Hematopoietic multipotent progenitor cell treated with erythropoietin and hydrocortisone succinate and interleukin-3 and kit ligand, for 6 days (in vitro differentiated cells): ENCODE data around the gene AVPR1B.

Experiments used
- DNase-seq: peaks from one replicate; pipeline ENCODE4 v3.0.0-alpha.2; 2015

The AVPR1B gene

DNA sequence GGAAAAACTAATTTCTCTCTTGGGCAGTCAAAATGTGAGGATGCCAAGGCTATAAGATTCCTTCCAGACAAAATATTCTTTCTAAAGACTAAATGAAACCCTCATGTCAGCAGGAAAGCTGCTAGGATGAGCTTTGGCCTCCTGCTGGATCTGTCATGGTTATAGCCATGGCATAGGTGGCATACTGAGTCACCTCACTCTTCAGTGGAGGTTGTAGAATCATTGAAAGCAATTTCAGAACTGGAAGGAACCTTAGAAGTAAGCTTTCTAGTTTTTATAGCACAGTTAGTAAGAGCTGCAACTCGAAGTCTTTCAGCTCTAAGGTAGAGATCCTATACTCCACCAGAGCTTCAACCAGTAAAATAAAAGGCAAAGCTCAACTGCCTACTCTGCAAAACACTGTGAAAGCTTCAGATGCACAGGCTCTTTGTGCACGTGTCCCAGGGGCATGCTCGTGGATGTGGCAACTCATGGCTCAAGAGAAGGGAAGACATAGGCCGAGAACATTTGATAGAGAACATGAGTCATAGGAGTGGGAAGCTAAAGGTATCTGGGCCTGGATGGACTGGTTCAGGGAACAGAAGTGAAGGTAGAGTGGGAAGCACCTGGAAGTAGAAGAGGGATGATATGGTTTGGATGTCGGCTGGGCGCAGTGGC is 5.8 kb downstream of the AVPR1B start:
- DNase-seq: no peak

DNA sequence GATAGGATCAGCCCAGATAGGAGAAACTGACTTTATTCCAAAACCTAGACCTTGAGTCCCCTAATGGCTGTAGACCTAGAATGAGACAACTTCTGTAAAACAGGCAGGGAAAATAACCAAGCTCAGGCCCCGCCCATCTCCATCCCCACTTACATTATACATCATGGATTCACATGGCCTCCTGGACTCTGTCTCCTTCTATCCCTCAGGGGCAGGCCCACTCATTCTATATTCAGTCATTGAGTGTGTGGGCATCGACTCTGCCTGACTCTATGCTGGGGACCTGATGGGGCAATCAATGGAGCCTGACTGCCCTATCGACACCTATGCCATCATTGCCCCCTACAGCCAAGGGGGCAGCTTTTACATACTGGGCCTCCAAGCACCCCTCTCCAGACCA is 6.4 kb downstream of the AVPR1B start:
- no peak for DNase-seq

- DNase-seq: no peak
Observed at GRCh38 chr1:206110161-206110560, 7.0 kb downstream of the AVPR1B start.

DNA sequence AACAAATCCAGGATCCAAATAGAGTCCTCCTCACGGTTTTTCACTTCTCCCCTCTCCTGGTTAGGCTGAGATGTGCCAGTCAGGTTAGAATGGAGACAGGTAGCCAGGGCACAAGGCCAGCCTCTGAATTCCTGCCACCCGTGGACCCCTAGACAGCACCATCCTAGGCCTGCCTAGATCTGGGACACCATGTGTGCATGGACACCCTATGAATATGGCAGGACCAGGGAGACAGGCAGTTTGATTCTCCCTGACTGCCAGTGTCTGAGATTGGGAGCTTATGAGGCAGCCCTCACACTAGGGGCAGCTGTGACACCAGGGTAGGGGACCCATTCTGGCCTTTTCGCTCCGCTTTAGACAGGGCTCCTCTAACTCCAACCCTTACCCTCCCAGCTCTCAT is 7.5 kb downstream of the AVPR1B start:
- no peak for DNase-seq

DNA sequence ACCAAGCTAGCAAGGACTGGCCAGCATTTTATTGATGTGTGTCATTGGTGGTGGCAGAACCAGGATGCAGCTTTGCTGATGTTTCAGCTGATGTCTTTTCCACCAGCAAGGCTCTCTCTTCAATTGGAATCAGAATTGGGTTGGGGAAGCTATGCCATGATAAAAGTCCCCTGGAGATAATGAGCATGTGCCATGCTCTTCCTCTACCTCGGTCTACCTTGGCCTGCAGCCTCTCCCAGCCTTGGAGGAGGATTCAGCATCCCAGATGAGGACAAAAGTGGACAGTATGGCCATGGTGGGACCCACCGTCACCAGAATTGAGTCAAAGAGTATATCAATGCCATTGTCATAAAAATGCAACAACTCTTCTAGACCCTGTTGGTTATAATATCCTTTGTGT is 8.6 kb downstream of the AVPR1B start:
- DNase-seq: no peak

DNA sequence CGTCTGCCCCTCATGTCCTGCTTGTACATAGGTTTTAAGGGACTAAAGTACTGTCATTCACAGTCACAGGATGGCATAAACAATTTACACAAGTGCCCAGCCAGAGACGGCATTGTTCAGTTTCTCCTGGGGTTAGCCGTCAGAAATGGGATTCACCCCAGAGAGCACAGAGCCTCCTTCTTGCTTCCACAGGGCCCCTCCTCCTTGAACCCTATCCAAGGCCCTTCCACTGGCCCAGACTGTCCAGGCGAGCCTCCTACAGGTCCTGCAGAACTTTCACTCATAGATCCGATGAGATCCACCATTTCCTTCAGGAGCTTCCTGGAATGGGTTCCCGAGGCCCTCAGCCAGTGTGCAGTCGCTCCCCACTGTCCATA is 10.0 kb downstream of the AVPR1B start:
- no peak for DNase-seq

- DNase-seq: peak; percentile 91
Observed at GRCh38 chr1:206106328-206107167, 10.6 kb downstream of the AVPR1B start.

- DNase-seq: peak; percentile 30
Observed at GRCh38 chr1:206105464-206105995, 11.7 kb downstream of the AVPR1B start.

GRCh38 chr1:206103979-206104378 is 13.2 kb downstream of the AVPR1B start:
- no peak for DNase-seq

DNA sequence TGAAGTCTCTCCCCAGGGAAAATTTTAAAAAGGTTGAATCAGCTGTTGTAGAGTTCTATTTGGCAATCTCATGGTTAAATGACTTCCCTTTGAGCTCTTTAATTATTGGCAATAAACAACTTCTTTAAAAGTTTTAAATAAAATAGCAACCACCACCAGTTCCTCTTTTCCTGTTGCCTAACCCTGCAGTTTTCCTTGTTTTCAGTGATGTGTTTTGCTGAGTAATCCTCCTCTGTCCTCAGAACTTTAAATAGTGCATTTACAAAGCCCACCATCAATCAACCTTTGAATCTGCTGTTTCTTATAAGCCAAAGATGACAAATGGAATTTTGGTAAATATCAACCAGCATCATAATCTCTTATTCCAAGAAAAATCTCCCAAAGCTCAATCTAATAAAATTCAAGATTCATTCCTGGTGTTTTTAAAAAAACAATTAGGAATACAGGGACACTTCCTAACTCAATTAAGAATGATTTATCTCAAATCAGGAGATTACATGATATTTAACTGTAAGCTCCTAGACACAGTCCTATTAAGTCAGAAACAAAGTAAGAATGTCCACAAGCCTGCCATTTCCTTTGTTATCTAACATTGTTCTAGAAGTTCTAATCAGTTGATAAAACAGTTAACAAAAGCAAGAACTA is 14.8 kb downstream of the AVPR1B start:
- peak; percentile 57 for DNase-seq

- DNase-seq: no peak
Observed at GRCh38 chr1:206101351-206102045, 15.7 kb downstream of the AVPR1B start.

GRCh38 chr1:206100226-206100815 is 16.9 kb downstream of the AVPR1B start:
- DNase-seq: peak; percentile 81

DNA sequence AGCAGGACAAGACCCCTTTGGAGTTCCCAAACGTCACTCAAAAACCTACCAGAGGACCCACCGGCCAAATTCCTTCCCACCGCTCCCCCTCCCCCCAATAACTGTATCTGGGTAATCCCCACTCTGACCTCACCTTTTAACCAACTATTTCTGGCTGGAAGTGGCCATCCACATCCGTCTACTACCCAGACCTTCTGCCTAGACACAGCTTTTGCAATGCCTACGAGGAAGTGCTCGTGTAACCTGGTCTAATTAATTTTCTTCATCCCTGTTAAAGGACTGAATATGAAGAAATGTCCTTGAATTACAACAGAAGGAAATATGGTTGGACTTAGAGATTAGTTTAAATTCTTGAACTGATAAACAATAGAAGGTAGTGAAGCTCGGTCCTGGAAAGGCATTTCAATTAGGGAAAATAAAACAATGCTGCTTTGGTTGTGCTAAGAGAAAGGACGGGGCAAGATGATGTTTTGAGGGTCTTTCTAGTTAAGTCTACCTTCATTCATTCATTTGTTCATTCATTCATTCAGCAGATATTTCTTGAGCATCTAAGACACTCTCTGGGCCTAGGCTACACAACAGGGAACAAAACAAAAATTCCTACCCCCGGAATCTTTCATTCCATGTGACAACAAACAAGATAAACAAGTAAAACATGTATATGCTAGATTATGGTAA is 18.8 kb downstream of the AVPR1B start:
- peak; percentile 24 for DNase-seq

GRCh38 chr1:206097381-206097780 is 19.8 kb downstream of the AVPR1B start:
- DNase-seq: no peak

GRCh38 chr1:206094024-206094423 is 23.2 kb downstream of the AVPR1B start:
- peak; percentile 83 for DNase-seq

- DNase-seq: no peak
Observed at GRCh38 chr1:206089341-206089740, 27.8 kb downstream of the AVPR1B start.

DNA sequence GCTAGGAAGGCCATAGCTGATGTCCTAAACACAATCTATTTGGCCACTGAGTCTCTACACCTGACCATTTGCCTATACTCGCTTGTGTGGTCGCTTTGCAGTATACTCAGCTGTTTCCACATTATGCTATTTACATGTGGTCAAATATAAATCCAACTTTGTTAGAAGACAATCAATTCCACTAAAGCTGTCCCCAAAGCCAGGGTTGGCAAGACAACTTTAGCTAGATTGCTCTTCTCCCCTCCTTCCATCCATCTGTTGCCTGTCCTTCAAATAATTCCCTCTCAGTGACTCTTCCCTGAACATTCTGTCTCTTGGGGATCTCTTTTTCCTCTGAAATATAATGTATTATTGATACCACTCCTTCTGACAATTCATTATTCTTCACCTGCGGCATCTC is 30.1 kb downstream of the AVPR1B start:
- no peak for DNase-seq

DNA sequence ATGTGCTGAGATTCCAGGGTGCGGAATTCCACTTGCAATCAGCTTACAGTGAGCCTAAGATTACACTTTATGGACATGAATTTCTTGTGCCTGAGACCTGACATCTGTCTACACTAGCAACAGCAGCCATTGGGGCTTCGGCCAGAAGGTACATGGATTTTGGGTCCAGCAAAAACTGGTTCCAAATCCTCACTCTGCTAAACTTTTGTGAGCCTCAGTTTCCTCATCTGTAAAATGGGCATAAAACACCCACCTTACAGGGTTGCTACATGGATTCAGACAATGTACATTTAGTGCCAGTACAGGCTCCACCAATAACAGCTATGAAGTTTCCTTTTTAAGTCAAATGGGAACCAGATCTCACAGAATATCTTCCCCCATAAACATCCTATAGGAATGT is 33.4 kb downstream of the AVPR1B start:
- no peak for DNase-seq

DNA sequence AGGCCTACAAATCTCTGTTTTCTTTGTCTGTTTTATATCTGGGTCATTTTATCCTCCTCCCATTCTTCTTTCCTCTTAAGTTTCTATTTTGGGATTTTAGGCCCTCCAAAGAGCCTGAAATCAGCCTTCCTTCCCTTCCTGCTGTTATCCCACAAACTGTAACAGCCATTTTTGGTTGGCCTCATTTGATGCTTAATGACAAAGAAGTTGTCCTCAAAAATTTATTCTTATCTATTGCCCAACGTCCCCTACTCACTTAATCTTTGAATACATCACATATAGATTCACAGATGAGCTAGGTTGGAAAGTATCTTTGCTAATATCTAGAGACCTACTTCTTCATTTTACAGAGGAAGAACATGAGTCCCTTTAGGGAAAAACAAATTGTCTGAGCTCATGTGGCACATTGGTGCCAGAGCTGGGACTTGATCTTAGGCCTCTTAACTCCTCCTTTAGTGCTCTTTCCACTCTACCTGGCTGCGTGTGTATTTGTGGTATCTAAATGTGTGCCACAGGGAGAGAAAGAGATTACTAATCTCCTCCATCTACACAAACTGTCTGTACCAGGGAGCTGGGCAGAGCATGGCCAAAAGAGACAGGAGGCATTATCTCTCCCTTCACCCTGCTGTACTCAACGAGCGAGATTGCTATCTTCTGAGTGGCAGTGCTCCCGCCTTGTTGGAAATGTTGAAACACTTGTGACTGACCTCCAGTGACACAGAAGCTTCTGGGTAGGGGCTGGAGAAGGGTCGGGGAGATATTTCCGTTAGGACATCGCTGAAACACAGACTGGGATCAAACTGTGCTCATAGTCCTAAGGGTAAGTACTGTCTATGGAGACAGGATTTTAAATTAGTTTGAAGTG is 34.1 kb downstream of the AVPR1B start:
- DNase-seq: peak; percentile 84

GRCh38 chr1:206081856-206082255 is 35.3 kb downstream of the AVPR1B start:
- peak; percentile 20 for DNase-seq
